ENCODE results near the gene SLX9. TPM values are rescaled to one million over a fixed set of nuclear protein-coding genes. Genes with fewer than 3 reads are reported as not detected.

SLX9 gene
- total and polyA plus RNA-seq, 8 donors, result 10.5 to 21.7 (median 13.6) TPM

DNA sequence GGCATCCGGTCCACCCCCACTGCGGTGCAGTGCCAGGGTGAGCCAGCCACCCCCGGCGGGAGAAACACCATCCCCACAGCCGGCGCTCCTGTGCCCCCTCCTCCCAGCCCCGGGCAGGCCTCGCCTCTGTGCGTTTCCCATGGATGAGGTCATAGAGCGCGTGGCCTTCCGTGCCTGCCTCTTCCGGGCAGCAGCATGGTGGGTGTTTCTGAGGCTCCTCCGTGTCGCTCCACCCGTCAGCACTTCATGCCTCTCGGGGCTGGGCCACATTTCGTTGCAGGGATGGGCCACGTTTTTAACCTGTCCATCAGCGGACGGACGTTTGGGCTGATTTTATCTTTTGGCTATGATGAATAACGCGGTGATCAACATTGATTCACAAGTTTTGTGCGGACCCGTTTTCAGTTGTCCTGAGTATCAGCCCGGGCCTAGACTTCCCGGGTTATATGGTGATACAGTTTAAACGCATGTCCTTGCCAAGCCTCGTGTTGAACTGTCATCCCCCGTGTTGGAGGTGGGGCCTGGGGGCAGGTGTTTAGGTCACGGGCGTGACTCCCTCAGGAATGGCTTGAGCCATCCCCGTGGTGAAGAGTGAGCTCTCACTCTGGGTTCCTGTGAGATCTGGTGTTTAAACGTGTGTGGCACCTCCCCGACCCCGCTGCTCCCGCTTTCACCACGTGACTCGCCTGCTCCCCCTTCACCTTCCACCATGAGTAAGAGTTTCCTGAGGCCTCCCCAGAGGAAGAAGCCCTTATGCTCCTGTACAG is 64.8 kb downstream of the SLX9 start:
- WGBS, 2 donors, result 71 to 79% methylated on average over 39 to 40 of the region's 40 CpGs
- no peaks in the 10 kb centered on the region for H3K9me3 ChIP-seq
- intact Hi-C loops (cut with DNase I), result no loop called here
- no peak overlapping the region for H3K27ac ChIP-seq
- ATAC-seq (no peak), FAIRE-seq (no peak), DNase-seq (peak in 1 of 6 donors; percentile 13)
- H3K36me3 ChIP-seq, result no peaks in the 10 kb centered on the region
- H3K4me1 ChIP-seq, result no peaks in the 10 kb centered on the region
- H3K27me3 ChIP-seq, result no peaks in the 10 kb centered on the region
- TF ChIP-seq, protein P1, sequence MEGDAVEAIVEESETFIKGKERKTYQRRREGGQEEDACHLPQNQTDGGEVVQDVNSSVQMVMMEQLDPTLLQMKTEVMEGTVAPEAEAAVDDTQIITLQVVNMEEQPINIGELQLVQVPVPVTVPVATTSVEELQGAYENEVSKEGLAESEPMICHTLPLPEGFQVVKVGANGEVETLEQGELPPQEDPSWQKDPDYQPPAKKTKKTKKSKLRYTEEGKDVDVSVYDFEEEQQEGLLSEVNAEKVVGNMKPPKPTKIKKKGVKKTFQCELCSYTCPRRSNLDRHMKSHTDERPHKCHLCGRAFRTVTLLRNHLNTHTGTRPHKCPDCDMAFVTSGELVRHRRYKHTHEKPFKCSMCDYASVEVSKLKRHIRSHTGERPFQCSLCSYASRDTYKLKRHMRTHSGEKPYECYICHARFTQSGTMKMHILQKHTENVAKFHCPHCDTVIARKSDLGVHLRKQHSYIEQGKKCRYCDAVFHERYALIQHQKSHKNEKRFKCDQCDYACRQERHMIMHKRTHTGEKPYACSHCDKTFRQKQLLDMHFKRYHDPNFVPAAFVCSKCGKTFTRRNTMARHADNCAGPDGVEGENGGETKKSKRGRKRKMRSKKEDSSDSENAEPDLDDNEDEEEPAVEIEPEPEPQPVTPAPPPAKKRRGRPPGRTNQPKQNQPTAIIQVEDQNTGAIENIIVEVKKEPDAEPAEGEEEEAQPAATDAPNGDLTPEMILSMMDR (IDR thresholded peaks at IDR 0.05), result no peak
- no peak overlapping the region for H3K4me3 ChIP-seq

DNA sequence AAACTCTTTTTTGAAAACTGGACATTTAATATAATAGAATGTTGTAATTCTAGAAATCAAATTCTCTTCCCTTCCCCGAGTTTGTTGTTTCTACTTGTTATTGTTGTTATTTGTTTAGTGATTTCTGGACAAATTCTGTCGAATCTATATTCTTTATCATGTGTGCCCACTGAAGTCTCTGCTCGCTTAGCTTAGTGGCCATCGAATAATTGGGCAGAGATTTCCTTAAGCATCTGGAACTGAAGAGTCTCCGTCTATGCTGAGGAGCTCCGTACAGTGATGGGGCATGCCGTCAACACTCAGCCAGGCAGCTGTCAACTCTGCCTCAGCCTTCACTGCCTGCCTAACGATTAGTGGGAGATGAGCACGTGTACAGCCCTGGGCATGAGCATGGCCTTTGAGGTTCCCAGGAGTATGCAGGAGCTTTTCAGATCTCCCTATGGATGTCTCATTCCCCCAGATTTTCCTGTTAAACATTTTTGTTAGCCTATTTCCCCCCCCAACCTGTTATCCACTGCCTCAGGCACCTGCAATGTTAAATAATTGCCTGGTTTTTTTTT is 66.8 kb downstream of the SLX9 start:
- no peaks in the 10 kb centered on the region for H3K9me3 ChIP-seq
- H3K27ac ChIP-seq, result no peak overlapping the region
- TF ChIP-seq, protein P1 (IDR thresholded peaks at IDR 0.05), result no peak
- H3K4me3 ChIP-seq, result no peak overlapping the region
- no peaks in the 10 kb centered on the region for H3K4me1 ChIP-seq
- intact Hi-C loops (cut with DNase I), result no loop called here
- 66 to 71% methylated on average over 9 of the region's 9 CpGs for WGBS, 2 donors
- DNase-seq, result no peak
- H3K27me3 ChIP-seq, result no peaks in the 10 kb centered on the region
- ATAC-seq, result no peak
- FAIRE-seq, result no peak
- H3K36me3 ChIP-seq, result no peaks in the 10 kb centered on the region

DNA sequence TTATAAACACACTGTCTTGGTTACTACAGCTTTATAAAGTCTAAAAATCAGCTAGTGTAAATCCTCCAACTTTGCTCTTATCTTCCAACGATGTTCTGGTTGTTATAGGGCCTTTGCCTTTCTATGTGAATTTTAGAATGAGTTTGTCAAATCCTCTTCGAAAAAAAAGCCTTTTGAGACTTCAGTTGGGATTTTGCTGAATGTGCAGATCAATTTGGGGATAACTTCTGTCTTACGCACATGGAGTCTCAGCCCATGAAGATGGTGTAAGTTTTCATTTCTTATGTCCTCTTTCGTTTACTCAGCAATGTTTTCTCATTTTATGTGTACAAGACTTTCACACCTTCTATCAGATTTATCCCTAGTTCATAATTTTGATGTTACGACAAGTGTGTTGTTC is 69.8 kb downstream of the SLX9 start:
- FAIRE-seq, result no peak

DNA sequence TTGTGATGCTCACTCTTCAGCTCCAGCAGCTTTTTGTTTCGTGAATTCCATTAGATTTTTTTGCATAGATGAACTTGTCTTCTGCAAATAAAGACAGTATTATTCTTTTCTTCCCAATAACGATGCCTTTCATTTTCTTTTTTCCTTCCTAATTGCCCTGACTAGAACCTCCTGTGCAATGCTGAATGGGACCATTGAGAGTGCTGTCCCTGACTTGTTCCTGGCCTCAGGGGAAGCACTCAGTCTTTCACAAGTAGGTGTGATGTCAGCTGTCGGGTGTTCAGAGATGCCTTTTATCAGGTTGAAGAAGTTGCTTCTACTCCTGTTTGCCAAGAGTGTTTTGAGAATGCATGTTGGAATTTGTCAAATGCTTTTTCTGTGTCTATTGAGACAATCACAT is 70.3 kb downstream of the SLX9 start:
- TF ChIP-seq, protein P1 (IDR thresholded peaks at IDR 0.05), result no peak
- intact Hi-C loops (cut with DNase I), result no loop called here
- ATAC-seq (no peak), DNase-seq (no peak), FAIRE-seq (no peak)
- WGBS, 2 donors, result 58 to 59% methylated on average over 3 of the region's 3 CpGs
- no peaks in the 10 kb centered on the region for H3K36me3 ChIP-seq
- no peaks in the 10 kb centered on the region for H3K9me3 ChIP-seq
- H3K4me3 ChIP-seq, result no peak overlapping the region
- H3K27ac ChIP-seq, result no peak overlapping the region
- H3K27me3 ChIP-seq, result no peaks in the 10 kb centered on the region
- no peaks in the 10 kb centered on the region for H3K4me1 ChIP-seq

More for the DNA sequence above, 69.8 kb downstream of the SLX9 start:
- no peak overlapping the region for H3K4me3 ChIP-seq
- TF ChIP-seq, protein P1 (IDR thresholded peaks at IDR 0.05), result no peak
- WGBS, 2 donors, result 71 to 77% methylated on average over 5 of the region's 5 CpGs
- no peaks in the 10 kb centered on the region for H3K4me1 ChIP-seq
- DNase-seq (no peak), ATAC-seq (no peak)
- H3K9me3 ChIP-seq, result no peaks in the 10 kb centered on the region
- H3K27ac ChIP-seq, result no peak overlapping the region
- H3K36me3 ChIP-seq, result no peaks in the 10 kb centered on the region
- H3K27me3 ChIP-seq, result no peaks in the 10 kb centered on the region
- intact Hi-C loops (cut with DNase I), result no loop called here

DNA sequence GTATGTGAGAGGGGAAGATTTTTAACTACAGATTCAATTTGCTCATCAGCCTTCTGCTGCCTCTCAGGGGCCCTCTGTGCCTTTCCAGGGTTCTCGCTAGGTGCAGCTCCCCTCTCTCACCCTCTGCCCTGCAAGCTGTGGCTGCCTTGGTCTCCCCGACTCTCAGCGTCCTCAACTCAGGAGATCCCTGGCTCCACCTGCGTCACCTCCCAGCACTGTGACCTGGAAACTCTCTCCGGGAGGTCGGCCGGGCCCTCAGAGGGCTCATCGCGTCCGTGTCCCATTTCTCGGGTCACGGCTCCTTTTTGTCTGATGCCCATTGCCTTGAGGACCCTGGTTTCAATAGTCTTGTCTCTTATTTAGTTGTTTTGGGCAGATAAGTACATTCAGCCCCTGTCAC is 71.0 kb downstream of the SLX9 start:
- ATAC-seq, result no peak
- no peak overlapping the region for H3K27ac ChIP-seq

More for the DNA sequence above, 71.0 kb downstream of the SLX9 start:
- Histone ChIP-seq H3K9me3 (no peaks in the 10 kb centered on the region), H3K4me3 (no peak overlapping the region), H3K27me3 (no peaks in the 10 kb centered on the region), H3K4me1 (no peaks in the 10 kb centered on the region), H3K36me3 (no peaks in the 10 kb centered on the region)
- intact Hi-C loops (cut with DNase I), result no loop called here
- FAIRE-seq (no peak), DNase-seq (peak in 2 of 6 donors; percentile 9 to 35)
- TF ChIP-seq, protein P1 (IDR thresholded peaks at IDR 0.05), result no peak
- 81 to 83% methylated on average over 12 of the region's 12 CpGs for WGBS, 2 donors
